ENCODE results near the gene ZBTB20.

ZBTB20 gene

GRCh38 chr3:114674036-114674435 lies 473.1 kb downstream of the ZBTB20 start:
- DNase-seq (ENCODE audit: low read depth in 3 of 3) = no peak

- no peak for DNase-seq (ENCODE audit: low read depth in 3 of 3)
These were observed 473.6 kb downstream of the ZBTB20 start for GRCh38 chr3:114673481-114673880.

- DNase-seq (ENCODE audit: low read depth in 3 of 3) = no peak
These were observed 474.2 kb downstream of the ZBTB20 start for GRCh38 chr3:114672692-114673447.

GRCh38 chr3:114671741-114672510 lies 475.2 kb downstream of the ZBTB20 start:
- DNase-seq (ENCODE audit: low read depth in 3 of 3) = no peak

GRCh38 chr3:114669614-114670013 lies 477.5 kb downstream of the ZBTB20 start:
- DNase-seq (ENCODE audit: low read depth in 3 of 3) = no peak

- DNase-seq (ENCODE audit: low read depth in 3 of 3) = no peak
These were observed 479.0 kb downstream of the ZBTB20 start for GRCh38 chr3:114668099-114668498.

GRCh38 chr3:114666623-114667022 lies 480.5 kb downstream of the ZBTB20 start:
- DNase-seq (ENCODE audit: low read depth in 3 of 3) = no peak

- DNase-seq (ENCODE audit: low read depth in 3 of 3) = no peak
These were observed 483.1 kb downstream of the ZBTB20 start for GRCh38 chr3:114664006-114664405.

- no peak for DNase-seq (ENCODE audit: low read depth in 3 of 3)
These were observed 486.3 kb downstream of the ZBTB20 start for GRCh38 chr3:114660808-114661207.

GRCh38 chr3:114660124-114660523 lies 487.0 kb downstream of the ZBTB20 start:
- no peak for DNase-seq (ENCODE audit: low read depth in 3 of 3)

GRCh38 chr3:114659109-114660061 lies 487.7 kb downstream of the ZBTB20 start:
- DNase-seq (ENCODE audit: low read depth in 3 of 3) = no peak

- no peak for DNase-seq (ENCODE audit: low read depth in 3 of 3)
These were observed 495.5 kb downstream of the ZBTB20 start for GRCh38 chr3:114651555-114651954.

- no peak for DNase-seq (ENCODE audit: low read depth in 3 of 3)
These were observed 496.3 kb downstream of the ZBTB20 start for GRCh38 chr3:114650808-114651207.

GRCh38 chr3:114649331-114649730 lies 497.8 kb downstream of the ZBTB20 start:
- no peak for DNase-seq (ENCODE audit: low read depth in 3 of 3)

GRCh38 chr3:114646526-114646925 lies 500.6 kb downstream of the ZBTB20 start:
- DNase-seq (ENCODE audit: low read depth in 3 of 3) = no peak

- DNase-seq (ENCODE audit: low read depth in 3 of 3) = no peak
These were observed 501.7 kb downstream of the ZBTB20 start for GRCh38 chr3:114645392-114645791.

GRCh38 chr3:114644367-114644766 lies 502.7 kb downstream of the ZBTB20 start:
- no peak for DNase-seq (ENCODE audit: low read depth in 3 of 3)

- no peak for DNase-seq (ENCODE audit: low read depth in 3 of 3)
These were observed 503.9 kb downstream of the ZBTB20 start for GRCh38 chr3:114642951-114643741.

GRCh38 chr3:114640126-114640525 lies 507.0 kb downstream of the ZBTB20 start:
- no peak for DNase-seq (ENCODE audit: low read depth in 3 of 3)

GRCh38 chr3:114639171-114639570 lies 507.9 kb downstream of the ZBTB20 start:
- no peak for DNase-seq (ENCODE audit: low read depth in 3 of 3)

- DNase-seq (ENCODE audit: low read depth in 3 of 3) = no peak
These were observed 511.2 kb downstream of the ZBTB20 start for GRCh38 chr3:114635878-114636277.

Measured in stimulated activated CD4-positive, alpha-beta T cell treated with anti-CD3 and anti-CD28 coated beads, TNF-alpha, amount 100 ng/mL, for 4 hours (primary cell).